COR-L47 (cell line): Measurements from ENCODE around the gene ZSCAN12.
"Not testable (repeated sequence)": the region's sequence is repeated elsewhere in the genome, so short reads cannot be mapped to it uniquely, and the experiment has no call there.

Source experiments
- DNase-seq: peaks from one replicate; lab custom pipeline; 2025; lab: John Stamatoyannopoulos, UW

Gene ZSCAN12

DNA sequence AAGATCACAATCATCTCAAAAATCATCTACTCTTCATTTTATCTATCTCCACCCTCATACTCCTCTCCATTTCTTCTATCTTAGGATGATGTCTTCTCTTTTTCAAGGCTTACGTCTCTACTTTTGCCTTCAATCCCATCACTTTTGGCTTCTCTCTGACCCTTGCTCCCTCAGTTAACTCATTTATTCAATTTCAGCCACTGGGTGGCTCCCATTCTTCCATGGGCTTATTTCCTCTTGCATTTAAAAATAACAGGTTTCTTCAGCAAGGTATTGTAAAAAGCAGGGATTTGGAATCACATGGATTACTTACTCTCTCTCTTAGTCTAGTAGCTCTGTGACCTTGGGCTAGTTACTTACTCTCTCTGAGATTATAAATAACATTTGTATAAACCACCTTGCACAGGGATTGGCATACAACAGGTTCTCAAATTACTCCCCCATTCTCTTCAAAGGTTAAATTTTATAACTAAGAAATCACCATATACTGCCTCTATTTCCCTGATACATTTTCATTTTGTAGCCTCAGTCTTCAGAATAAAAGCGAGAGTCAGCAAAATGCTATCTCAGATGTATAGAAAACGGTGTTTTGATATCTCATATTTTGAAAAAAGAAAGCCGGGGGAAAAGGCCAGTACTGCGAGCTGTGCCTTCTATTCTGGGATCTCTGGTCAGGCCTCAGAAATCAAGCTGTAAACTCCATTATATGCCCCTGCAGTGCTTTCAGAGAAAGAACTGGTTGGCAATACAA is 5.5 kb downstream of the ZSCAN12 start:
- no peak for DNase-seq

DNA sequence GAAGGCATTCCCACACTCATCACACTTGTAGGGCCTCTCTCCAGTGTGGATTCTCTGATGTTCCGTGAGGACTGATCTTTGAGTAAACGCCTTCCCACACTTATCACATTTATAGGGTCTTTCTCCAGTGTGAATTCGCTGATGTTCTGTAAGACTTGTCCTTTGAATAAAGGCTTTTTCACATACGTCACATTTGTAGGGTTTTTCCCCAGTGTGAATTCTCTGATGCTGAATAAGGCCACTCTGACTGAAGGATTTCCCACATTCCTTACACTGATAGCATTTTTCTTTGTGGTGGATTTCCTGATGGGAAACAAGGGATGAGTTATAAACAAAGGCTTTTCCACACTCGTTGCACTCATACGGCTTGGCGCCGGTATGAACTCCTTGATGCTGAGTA is 8.9 kb downstream of the ZSCAN12 start:
- no peak for DNase-seq

GRCh38 chr6:28384143-28384533 is 15.4 kb downstream of the ZSCAN12 start:
- no peak for DNase-seq

GRCh38 chr6:28383235-28384142 is 16.1 kb downstream of the ZSCAN12 start:
- DNase-seq, result peak; percentile 79

- DNase-seq, result no peak
Observed at GRCh38 chr6:28380381-28380780, 19.2 kb downstream of the ZSCAN12 start.

DNA sequence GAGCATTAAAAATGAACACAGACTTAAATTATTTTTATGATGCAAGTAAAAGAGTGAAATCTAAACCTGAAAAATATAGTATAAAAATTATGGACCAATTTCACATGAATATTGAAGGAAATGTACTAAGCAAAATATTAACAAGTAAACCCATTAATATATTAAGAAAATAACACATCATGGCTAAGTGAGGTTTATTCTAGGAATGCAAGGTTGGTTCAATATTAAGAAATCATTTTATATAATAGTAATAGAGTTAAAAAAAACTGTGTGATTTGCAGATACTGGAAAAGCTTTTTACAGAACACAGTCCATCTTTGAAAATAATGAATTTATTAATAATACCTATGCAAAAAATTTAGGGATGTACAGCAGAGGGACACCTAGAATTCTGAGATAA is 20.9 kb downstream of the ZSCAN12 start:
- no peak for DNase-seq

GRCh38 chr6:28377879-28378278 is 21.7 kb downstream of the ZSCAN12 start:
- DNase-seq, result no peak

GRCh38 chr6:28373925-28374324 is 25.6 kb downstream of the ZSCAN12 start:
- no peak for DNase-seq

GRCh38 chr6:28371706-28372451 is 27.7 kb downstream of the ZSCAN12 start:
- no peak for DNase-seq

GRCh38 chr6:28371280-28371679 is 28.3 kb downstream of the ZSCAN12 start:
- no peak for DNase-seq

DNA sequence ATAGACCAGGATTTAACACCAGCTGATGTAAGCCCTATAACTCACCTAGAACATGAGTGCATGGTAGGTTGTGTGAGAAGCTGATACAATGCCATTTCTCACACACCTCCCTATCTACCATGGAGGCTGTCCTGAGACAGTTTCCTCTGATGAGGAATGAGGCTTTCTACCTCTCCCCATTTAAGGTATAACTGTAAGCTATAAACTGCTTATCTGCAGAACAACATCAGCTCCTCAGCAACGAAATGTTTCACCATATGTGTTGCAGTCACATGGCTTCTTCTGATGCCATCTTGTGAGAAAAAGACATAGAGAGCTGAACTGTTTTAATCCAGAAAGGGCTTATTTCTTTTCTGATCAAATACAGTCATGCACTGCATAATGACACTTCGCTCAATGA is 29.1 kb downstream of the ZSCAN12 start:
- DNase-seq, result no peak

- no peak for DNase-seq
Observed at GRCh38 chr6:28369463-28369862, 30.1 kb downstream of the ZSCAN12 start.

GRCh38 chr6:28368522-28368921 is 31.0 kb downstream of the ZSCAN12 start:
- no peak for DNase-seq

DNA sequence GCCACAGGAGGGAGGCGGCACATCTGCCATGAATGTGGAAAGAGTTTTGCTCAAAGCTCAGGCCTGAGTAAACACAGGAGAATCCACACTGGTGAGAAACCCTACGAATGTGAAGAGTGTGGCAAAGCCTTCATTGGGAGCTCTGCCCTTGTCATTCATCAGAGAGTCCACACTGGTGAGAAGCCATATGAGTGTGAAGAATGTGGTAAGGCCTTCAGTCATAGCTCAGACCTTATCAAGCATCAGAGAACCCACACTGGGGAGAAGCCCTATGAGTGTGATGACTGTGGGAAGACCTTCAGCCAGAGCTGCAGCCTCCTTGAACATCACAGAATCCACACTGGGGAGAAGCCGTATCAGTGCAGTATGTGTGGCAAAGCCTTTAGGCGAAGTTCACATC is 34.0 kb downstream of the ZSCAN12 start:
- DNase-seq, result not testable (repeated sequence)

GRCh38 chr6:28360961-28361360 is 38.6 kb downstream of the ZSCAN12 start:
- DNase-seq, result no peak

DNA sequence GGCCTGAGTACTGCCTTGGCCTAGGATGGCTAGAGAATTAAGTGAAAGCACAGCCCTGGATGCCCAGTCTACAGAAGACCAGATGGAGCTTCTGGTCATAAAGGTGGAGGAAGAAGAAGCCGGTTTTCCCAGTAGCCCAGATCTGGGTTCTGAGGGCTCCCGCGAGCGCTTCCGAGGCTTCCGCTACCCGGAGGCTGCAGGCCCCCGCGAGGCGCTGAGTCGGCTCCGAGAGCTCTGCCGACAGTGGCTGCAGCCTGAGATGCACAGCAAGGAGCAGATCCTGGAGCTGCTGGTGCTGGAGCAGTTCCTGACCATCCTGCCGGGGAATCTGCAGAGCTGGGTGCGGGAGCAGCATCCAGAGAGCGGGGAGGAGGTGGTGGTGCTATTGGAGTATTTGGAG is 40.0 kb downstream of the ZSCAN12 start:
- not testable (repeated sequence) for DNase-seq

DNA sequence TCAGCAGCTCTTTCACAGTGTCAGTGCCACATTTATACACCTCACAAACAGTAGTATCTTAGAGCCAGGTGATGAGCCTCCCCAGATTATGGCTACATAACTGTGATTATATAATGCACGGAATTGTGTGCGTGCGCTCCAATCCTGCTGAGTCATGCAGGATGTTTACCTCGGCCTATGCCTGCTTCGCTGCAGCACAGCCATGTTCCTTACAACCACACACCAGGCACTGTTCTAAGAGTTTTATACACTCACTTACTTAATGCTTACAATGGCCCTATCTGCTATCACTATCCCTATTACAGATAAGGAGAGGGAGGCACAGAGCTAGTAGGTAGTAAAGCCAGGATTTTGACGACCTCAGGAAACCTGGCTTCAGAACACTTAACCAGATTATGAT is 42.5 kb downstream of the ZSCAN12 start:
- DNase-seq, result no peak

DNA sequence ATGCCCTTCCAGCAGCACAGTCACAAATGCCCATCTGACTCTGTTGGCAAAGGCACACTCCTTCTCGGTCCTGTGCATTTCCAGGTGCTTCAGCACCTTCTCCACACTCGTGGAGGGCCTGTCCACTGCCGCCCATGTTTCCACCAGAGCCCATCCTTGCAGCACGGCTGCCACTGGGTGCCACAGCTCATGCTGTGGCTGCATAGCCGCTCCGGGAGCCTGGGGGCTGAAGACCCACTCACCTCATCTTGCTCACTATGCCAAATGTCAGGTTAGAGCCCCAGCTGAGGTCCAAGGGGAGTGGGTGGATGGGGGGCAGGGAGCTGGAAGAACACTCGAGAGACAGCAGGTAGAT is 42.9 kb downstream of the ZSCAN12 start:
- no peak for DNase-seq

GRCh38 chr6:28355743-28356665 is 43.5 kb downstream of the ZSCAN12 start:
- peak; percentile 88 for DNase-seq

DNA sequence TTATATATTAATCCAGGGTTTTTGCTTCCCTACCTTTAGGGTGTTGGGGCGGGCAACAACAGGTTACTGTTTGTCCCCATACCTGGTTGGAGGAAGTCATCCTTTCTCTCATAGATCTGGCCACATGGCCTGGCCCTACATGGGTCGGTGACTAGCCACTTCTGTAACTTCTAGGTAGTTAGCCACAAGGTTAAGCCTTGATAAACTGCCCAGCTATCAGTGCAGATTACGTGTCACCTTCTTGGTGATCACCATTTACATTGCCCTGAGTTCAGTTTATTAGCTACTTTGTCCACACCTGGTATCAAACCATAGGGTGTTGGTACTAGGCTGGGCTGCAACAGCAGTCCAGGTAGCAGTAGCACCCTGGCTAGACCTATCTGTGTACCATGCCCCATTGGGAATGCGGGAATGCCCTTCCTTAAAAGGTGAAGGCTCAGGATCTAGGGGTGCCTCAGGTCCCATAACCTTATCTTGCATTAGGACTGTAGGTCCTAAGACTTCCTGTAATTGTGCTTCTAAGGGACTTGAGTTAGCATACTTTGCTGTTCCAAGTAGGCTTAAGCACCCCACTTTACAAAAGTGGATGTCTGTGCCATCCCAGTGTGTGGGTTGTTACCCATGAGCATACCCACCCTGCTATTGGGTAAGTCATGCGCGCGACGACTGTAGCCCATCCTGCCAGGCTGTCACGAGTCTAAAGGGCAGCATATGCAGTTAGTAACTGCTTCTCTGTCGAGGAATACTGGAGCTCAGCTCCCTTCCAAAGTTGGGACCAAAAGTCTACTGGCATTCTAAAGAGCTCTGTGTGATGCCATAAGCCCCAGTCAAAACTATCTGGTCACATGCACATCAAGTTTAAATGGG is 44.6 kb downstream of the ZSCAN12 start:
- DNase-seq, result no peak
